HL-60 (cell line): ENCODE measurements around the gene ZBTB42.

Source experiments
- DNase-seq, 2 experiments: peaks; one replicate each; pipeline ENCODE4 v3.0.0-alpha.2; 2010 to 2020; ENCODE audit warnings: low read depth in 1 of 2, low spot score in 1 of 2
- H3K27ac ChIP-seq: fragments of 250-450 bp; sonication (Bioruptor Pico); replicated peaks from 2 replicates; pipeline ENCODE4 v1.5.1; 2020; ENCODE audit warnings: mild to moderate bottlenecking, moderate library complexity
- H3K27me3 ChIP-seq: fragments of 250-450 bp; sonication (Bioruptor Pico); 2 replicates; pipeline ENCODE4 v1.5.1; 2021; ENCODE audit warnings: mild to moderate bottlenecking, moderate library complexity; ENCODE audit not compliant: insufficient read depth, poor library complexity, severe bottlenecking
- H3K4me3 ChIP-seq: replicated peaks from 2 replicates; pipeline ENCODE4 v1.5.1; 2011; ENCODE audit warnings: mild to moderate bottlenecking, control low read depth, low read length; ENCODE audit not compliant: insufficient read depth
- CTCF ChIP-seq: IDR thresholded peaks from one replicate; pipeline ENCODE4 v1.5.1; 2011; ENCODE audit warnings: low read length, control low read depth, inconsistent platforms; ENCODE audit not compliant: insufficient read depth
- GABPA ChIP-seq: IDR thresholded peaks from 2 replicates; pipeline ENCODE4 v1.6.1; 2012; ENCODE audit warnings: low read depth
- POLR2AphosphoS5 ChIP-seq: IDR thresholded peaks from 2 replicates; pipeline ENCODE4 v1.6.1; 2012; ENCODE audit warnings: low read depth
- REST ChIP-seq: IDR thresholded peaks from 2 replicates; pipeline ENCODE4 v1.6.1; 2012; ENCODE audit warnings: low read depth; ENCODE audit not compliant: insufficient replicate concordance
- SPI1 ChIP-seq: IDR thresholded peaks from 2 replicates; pipeline ENCODE4 v1.6.1; 2012; ENCODE audit warnings: low read depth, mild to moderate bottlenecking, borderline replicate concordance

Gene ZBTB42

GRCh38 chr14:104799244-104800014, 1.5 kb upstream of the ZBTB42 start:
- Histone ChIP-seq H3K4me3 (no peak overlapping the region), H3K27ac (no peak overlapping the region), H3K27me3 (peaks cover 4% of the 10 kb centered on the region)
- no peak for DNase-seq
- TF ChIP-seq REST (no peak), POLR2AphosphoS5 (no peak), CTCF (no peak), SPI1 (no peak)

- peaks cover 4% of the 10 kb centered on the region for H3K27me3 ChIP-seq
- H3K27ac ChIP-seq = no peak overlapping the region
- TF ChIP-seq CTCF (no peak), REST (no peak), SPI1 (no peak), POLR2AphosphoS5 (no peak), GABPA (no peak)
- peak overlapping the region; percentile 62 for H3K4me3 ChIP-seq
- DNase-seq = peak in 1 of 2 experiments; percentile 45
Measured at GRCh38 chr14:104800015-104800770, 708 bp upstream of the ZBTB42 start.

- H3K4me3 ChIP-seq = peak overlapping the region; percentile 62
- no peak overlapping the region for H3K27ac ChIP-seq
- TF ChIP-seq POLR2AphosphoS5 (no peak), CTCF (no peak), REST (no peak), GABPA (no peak), SPI1 (no peak)
- H3K27me3 ChIP-seq = peaks cover 4% of the 10 kb centered on the region
- no peak for DNase-seq
Measured at GRCh38 chr14:104801520-104802393, 856 bp downstream of the ZBTB42 start.
